Cerebellar nuclear complex (tissue), 1 donor: ENCODE measurements around the gene URI1.
"Not testable (repeated sequence)": the region's sequence is repeated elsewhere in the genome, so short reads cannot be mapped to it uniquely, and the experiment has no call there.

Experiments used
- DNase-seq, 2 experiments: peaks; one replicate each; lab custom pipeline; 2025; lab: John Stamatoyannopoulos, UW

Gene URI1

DNA sequence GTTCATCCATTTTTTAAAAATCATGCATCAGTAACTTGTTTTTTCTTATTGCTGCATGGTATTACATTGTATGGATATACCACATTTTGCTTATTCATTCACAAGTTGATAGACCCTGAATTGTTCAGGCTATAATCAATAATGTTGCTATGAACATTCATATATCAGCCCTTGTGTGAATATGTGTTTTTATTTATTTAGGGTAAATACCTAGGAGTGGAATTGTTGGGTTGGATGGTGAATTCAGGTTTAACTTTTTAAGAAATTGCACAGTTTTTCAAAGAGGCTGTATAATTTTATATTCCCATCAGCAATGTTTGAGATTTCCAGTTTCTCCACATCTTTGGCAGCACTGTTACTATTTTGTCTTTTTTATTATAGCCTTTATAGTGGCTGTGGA is 82.1 kb downstream of the URI1 start:
- no peak for DNase-seq

DNA sequence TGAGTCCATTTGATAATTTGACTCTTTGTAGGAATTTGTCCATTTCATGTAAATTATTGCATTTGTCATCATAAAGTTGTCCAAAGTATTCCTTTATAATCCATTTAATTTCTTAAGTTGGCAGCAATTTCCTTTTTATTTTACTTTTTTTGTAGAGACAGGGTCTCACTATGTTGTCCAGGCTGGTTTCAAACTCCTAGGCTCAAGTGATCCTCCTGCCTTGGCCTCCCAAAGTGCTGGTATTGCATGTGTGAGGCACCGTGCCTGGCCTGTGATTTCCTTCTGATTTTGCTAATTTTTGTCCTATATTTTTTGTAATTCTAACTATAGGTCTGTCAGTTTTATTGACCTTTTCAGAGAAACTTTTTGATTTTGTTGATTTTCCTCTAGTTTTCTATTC is 84.9 kb downstream of the URI1 start:
- DNase-seq: no peak

DNA sequence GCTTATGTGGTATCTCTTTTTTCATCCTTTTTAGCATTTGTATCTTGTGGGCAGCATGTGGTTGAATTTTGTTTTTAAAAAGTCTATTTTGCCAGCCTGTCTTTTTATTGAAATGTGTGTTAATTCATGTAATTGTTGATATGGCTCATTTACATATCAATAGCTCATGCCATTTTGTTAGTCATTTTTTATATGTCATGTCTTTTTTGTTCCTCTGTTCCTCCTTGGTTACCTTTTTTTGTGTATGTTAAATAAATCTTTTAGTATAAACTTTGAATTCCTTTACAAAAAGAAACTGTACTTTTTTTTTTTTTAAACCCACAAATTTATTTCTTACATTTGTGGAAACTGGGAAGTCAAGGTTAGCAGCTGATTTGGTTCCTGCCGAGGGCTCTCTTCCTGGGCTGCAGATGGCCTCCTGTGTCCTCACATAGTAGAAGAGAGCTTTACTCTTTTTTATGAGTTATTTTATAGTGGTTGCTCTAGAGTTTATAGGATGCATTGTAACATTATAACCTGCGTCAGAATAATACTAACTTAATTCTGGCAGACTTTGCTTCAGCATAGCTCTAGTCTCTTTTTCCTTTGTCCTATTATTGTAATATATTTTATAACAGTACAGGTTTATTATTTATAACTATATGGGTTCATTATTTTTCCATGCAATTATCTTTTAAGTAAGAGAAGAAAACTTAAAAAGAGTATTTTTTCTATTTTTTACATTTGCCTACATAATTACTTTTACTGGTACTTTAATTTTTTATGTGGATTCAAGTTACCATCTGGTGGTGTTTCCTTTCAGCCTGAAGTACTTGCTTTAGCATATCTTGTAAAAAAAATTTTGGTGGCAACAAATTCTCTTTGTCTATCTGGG is 86.3 kb downstream of the URI1 start:
- DNase-seq: no peak

DNA sequence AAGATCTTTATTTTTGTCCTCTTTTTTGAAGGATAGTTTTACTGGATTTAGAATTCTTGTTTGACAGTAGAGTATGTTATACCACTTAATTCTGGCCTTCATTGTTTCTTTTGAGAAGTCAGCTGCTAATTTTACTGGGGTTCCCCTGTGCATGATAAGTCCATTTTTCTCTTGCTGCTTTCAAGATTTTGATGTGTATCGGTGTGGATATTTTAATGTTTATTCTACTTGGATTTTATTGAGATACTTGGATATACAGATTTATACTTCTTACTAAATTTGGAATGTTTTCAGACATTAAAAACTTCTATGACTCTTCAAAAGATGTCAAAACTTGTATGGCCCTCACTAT is 86.9 kb downstream of the URI1 start:
- no peak for DNase-seq

DNA sequence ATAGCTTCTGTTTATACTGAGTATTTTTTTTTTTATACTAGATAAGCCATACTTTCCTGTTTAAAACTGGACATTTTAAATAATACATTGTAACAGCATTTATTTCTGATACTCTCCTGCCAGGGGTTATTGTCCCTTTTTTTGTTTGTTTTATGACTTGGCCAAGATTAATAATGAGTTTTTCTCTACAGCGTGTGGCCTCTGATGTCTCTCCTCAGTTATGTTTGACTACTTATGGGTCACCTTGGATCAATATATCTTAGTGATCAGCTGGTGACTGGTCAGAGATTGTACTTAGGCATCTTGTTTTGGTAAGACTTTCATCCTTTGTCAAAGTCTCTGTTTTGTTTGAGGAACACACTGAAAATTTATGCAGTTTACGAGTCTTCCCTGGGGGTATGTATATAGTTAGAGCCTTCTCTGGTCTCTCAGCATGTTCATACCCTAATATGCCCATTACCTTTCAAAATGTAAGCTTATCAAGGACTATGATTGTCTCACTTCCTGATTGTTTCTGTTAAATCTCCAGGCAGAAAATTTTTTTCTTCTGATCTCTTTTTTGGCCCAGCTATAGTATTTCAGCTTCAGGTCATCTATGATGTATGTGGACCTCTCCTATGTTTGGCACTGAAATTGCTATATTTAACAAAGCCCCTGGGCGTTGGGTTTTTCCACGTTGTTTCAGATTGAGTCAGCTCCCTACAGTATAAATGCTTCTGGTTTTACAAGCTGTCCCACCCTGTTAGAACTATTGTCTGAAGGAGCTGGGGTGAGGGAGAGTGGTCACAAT is 87.9 kb downstream of the URI1 start:
- no peak for DNase-seq

DNA sequence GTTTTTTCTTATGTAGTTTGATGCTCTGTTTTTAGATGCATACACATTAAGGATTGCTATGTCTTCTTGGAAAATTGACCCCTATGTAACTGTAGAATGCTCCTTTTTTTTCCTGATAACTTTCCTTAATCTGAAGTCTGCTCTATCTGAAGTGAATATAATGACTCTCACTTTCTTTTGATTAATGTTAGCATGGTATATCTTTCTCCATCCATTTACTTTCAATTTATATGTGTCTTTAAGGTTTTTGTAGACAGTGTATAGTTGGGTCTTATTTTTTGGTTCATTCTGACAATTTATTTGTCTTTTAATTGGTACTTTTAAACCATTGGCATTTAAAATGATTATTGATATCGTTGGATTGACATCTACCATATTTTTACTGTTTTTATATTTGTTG is 92.3 kb downstream of the URI1 start:
- DNase-seq: no peak

DNA sequence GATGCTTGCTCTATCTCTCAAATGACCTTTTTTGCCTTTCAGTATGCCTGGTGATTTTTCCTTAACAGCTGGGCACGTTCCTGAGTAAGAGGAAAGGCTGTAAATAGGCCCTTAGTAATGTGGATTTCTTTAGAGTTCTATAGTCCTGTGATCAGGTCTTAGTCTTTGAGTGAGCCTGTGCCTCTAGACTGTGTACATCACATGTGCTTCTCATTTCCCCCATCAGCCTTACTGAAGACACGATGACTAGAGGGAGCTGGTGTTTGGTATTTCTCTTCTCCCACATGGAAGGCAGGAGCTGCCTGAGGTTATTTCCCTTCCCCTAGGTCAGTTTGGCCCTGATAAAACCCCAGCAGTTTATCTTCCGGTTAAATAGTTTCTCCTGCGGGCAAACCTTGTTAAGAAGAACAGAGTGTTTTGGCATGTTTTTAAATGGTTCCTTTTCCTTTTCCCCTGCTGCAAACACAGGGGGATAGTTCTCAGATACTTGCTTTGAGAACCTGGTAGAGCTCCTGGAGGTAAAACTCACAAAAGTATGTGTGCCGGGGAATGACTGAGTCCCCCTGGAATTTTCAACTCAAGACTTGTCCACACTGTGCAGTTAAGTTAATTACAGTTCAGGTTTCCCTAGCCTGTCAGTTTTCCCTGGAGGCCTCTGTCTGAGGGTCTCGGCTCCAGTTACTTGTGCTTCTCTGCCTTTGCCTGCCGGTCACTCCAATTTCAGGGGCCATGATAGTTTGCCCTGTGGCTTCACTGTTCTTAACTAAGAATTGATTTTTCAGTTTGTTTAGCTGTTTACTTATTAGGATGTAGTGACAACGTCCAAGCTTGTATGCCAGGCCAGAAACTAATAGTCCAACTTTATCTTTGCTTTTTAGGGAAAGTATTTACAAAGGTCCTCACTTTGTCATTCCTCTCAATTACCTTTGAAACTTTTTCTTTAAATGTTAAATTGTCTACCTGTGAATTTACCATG is 94.4 kb downstream of the URI1 start:
- DNase-seq: no peak

DNA sequence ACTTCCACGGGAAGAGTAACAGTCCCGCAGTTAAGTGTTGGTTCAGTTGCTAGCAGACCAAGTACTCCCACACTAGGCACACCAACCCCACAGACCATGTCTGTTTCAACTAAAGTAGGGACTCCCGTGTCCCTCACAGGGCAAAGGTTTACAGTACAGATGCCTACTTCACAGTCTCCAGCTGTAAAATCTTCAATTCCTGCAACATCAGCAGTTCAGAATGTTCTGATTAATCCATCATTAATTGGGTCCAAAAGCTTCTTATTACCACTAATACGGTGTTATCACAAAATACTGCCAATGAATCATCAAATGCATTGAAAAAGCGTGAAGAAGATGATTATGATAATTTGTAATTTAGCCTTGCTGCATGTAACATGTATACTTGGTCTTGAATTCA is 95.8 kb downstream of the URI1 start:
- no peak for DNase-seq

DNA sequence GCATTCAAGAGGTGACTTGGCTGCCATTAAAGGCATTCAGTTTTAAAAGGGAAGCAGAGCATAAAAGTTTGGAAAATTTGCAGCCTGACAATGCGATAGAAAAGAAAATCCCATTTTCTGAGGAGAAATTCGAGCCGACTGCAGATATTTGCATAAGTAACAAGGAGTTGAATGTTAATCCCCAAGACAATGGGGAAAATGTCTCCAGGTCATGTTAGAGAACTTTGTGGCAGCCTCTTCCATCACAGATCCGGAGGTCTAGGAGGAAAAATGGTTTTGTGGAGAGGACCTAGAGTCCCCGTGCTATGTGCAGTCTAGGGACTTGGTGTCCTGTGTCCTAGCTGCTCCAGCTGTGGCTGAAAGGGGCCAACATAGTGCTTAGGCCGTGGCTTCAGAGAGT is 99.9 kb downstream of the URI1 start:
- not testable (repeated sequence) for DNase-seq

DNA sequence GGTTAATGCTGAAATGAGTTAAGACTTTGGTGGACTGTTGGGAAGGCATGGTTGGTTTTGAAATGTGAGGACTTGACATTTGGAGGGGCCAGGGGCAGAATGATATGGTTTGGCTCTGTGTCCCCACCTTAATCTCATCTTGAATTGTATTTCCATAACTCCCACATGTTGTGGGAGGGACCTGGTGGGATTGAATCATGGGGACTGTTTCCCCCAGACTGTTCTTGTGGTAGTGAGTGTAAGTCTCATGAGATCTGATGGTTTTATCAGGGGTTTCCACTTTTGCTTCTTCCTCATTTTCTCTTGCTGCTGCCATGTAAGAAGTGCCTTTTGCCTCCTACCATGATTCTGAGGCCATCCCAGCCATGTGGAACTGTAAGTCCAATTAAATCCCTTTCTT is 101.0 kb downstream of the URI1 start:
- DNase-seq: not testable (repeated sequence)

DNA sequence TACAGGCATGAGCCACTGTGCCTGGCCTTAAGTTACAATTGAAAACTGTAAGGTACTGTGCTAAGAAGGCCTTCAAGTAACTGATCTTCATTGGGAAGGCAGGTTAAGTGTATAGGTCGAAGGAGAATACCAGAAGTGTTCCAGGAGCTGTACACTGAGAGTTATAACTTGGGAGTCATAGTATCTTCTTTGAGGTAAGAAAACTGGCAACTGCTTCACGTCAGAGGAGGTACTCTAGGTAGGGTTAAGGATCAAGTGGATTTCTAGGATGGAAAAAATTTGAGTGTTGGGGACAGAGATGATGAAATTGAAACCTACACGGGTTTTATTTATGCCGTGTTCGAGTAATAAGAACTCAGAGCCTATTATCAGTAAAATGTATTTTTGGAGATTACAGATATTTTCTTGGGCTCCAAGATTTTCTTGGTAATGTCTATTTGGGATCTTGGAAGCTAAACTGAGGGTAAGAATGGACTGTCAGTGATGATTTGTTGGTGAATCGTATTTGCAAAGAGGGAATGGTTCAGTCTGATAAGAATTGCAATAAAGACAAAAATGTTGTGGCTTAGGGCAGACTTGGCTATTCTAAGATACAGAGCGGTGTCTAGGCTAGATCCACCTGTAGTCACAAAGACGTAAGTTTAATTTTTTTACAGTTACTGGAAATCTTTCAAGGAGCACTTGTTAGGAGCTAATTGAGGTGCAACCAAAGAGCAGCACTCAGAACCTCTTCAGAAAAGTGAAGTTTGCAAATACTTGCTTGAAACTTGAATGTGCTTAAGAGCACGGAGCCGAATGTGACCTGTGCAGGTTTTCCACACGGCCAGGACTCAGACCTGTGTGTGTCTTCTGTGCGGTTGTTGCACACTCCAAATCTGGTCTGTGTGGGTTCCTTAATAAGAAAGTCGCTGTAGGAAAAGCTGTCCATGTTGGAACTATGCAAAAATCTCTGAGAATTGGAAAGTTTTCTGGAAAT is 102.5 kb downstream of the URI1 start:
- no peak for DNase-seq

DNA sequence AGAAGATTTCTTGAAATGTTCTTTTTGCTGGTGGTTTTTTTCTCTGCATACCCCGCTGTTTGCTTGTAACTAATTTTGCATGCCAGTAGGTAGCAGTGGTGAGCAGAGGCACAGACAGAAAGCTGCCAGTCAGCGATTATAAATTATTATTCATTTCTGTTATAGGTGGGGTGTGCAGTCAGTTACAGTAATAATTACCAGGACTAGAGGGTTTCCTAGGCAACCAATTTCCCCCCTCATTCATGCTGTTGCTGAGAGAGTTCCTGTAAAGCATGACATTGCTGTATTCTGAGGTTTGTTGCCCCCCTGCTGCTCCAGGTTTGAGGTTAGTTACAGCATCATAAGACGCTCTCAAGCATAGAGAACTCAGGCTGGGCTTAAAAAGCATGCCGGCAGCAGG is 104.5 kb downstream of the URI1 start:
- DNase-seq: peak in 1 of 2 experiments; percentile 38

DNA sequence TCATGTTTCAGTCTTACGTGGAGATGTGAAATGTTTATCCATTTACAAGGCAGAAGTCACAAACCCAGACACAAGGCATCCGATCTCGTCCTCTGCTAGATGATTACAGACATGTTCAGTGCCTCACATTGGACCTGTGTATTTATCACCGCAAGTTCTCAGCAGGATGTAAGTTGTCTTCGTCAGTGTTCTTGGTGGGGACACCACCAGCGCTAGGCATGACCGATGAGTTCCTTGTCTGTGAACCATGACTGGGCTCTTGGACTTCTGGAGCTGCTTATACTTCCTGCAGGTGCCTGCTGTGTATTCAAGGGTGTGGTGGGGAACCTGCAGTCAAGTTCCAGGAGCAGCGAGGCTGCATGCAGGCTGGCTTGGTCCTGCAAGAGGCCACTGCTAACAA is 105.4 kb downstream of the URI1 start:
- DNase-seq: no peak

DNA sequence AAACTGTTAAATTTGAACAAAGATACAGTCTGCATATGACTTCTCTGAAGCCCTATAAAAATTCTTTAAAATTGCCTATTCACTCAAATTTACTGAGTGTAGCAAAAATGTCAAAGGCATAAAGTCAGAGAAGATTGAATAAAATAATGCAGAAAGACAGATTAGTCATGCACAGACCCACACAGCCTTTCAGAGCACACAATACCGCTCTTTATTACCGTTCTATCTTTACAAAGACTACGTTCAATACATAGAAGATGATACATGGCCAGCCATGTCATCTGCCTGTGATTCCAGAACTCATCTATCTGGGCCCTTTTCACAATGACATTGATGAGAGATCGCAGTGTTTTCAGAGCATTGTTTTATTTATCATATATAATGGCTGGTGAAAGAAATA is 107.2 kb downstream of the URI1 start:
- DNase-seq: no peak

DNA sequence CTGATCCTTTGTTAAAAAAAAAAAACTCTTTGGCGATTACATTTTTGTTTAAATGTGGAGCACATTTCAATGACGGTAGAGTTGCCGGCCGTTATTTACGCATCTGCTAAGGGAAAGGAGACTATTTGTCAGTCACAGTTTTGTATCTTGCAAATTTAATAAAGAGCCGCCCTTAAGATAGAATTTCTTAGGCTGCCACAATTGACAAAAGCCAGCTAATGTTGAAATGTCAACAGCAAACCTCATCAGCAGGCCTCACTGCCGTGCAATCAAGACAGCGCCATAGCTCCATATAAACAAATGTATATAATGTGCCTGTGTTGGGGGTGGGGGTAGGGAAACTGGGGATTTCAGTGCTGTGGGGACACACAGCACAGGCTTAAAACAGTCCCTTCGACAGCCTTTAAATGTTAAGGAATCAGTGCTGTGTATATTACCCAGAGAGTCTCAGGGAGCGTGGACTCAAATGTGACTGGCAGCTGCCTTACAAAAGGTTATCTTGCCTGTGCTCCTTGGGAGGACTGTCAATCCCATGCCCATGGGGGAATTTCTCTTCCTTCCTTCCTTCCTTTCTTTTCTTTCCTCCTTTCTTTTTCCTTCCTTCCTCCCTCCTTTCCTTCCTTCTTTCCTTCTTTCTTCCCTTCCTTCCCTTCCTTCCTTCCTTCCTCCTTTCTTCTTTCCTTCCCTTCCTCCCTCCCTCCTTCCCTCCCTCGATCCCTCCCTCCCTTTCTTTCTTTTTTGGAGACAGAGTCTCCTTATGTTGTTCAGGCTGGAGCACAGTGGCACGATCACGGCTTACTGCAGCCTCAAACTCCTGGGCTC is 108.0 kb downstream of the URI1 start:
- DNase-seq: no peak

DNA sequence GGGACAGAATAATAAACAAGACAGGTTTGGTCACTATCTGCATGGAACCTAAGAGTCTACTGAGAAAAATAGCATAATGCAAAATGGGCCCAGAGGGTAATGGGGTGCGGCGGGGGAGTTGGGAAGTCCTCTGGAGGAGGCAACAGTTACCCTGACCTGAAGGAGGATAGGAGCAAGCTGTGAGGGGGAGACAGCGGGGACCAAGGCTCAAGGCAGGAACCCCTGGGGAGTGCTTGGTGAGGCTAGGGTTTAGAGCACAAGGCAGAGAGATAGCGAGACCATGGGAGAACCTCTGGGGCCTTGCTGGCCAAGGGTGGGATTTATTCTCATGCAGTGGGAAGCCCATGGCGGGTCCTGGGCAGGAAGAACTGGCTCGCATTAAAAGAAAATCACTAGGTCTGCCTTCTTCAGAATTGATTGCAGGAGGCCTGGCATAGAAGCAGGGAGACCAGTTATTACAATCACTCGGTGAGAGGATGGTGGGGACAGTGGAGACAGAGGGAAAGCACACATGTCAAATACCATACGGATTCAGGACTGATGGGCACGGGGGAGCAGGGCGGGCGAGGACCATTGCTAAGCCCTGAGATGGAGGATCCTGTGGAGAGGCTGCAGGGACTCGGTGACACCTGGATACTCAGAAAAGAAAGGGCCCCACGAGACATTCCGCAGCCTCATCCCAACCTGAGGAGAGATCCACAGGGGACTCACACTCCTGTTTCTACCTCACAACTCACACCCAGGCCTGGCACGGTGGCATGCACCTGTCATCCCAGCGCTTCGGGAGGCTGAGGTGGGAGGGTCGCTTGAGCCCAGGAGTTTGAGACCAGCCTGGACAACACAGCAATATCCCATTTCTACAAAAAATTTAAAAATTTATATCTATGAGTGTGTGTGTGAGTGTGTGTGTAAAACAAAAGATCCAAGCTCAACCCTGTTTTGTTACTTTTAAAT is 110.4 kb downstream of the URI1 start:
- DNase-seq: no peak

DNA sequence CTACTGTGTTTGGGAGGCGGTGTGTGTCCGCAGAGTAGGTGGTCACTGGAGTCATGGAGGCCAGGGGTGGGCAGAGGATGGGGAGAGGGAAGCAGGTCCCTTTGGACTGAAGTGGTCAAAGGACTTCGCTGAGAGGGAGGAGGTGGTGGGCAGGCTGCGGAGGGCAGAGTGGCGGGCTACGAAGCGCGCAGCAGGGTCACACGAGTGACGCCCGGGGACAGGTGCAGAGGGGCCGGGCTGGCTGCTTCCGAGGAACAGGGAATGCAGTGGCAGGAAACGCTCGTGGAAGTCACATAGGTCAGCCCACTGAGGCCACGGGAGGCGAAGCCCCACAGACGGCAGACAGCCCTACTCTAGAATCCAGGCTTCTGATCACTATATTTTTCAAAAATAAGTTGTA is 111.5 kb downstream of the URI1 start:
- no peak for DNase-seq

DNA sequence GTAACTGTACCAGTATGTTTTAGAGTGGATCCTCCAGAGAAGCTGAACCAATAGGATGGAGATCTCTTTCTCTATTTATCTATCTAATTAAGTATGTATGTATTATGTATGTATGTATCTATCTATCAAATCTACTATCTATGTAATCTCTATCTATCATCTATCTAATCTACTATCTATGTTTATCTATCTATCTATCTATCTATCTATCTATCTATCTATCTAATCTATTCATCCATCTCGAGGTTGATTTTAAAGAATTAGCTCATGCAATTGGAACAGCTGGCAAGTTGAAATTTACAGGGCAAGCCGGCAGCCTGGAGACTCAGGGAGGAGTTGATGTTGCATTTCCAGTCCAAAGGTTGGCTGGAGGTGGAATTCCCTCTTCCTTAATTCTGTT is 112.2 kb downstream of the URI1 start:
- DNase-seq: no peak

DNA sequence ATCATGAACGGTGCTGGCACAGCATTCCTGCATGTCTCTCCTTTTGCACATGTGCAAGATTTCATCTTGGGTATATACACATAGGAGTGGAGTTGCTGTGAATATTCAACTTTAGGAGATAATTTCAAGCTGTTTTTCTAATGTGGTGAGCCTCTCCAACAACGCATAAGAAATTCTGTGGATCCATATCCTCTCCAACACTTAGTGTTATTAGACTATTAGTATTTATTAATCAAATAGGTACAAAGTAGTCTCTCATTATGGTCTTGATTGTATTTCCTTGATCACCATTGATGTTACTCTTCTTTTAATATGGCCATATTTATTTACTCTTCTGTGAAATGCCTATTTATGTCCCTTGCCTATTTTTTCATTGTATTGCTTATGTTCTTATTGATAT is 114.5 kb downstream of the URI1 start:
- no peak for DNase-seq
